Measurements from ENCODE around the gene PXMP2.

- no peak for TF ChIP-seq CEBPB (IDR thresholded peaks at IDR 0.05; ENCODE audit: low read depth, low read length)
- no peak for TF ChIP-seq RBBP5 (IDR thresholded peaks at IDR 0.05; ENCODE audit: borderline replicate concordance, low read depth, low read length)
- TF ChIP-seq CTCF (IDR thresholded peaks at IDR 0.05; ENCODE audit: control extremely low read depth in 1 of 3, insufficient read depth in 1 of 3, low read depth in 1 of 3, low read length in 3 of 3) = no peak
- no peak for TF ChIP-seq RFX5 (IDR thresholded peaks at IDR 0.05; ENCODE audit: borderline replicate concordance, low read depth, low read length)
- no peak for TF ChIP-seq SP1 (IDR thresholded peaks at IDR 0.05; ENCODE audit: low read depth, low read length)
- TF ChIP-seq HDAC2 (IDR thresholded peaks at IDR 0.05; ENCODE audit: borderline replicate concordance in 1 of 2, low read depth in 2 of 2, low read length in 2 of 2) = no peak
- no peak for TF ChIP-seq EP300 (IDR thresholded peaks at IDR 0.05; ENCODE audit: borderline replicate concordance in 1 of 2, low read depth in 2 of 2, low read length in 2 of 2)
- no peak for TF ChIP-seq USF2 (IDR thresholded peaks at IDR 0.05; ENCODE audit: low read length)
Observed at GRCh38 chr12:132664206-132665148, 22.9 kb upstream of the PXMP2 start.
